IMR-90 (cell line): ENCODE data around the gene RHOU. TPM values are rescaled to one million over a fixed set of nuclear protein-coding genes. Genes with fewer than 3 reads are reported as not detected.

Experiments
- ATAC-seq: fragments of 200-7000 bp; cut with Tn5 transposase; 2 replicates; pipeline ENCODE4 v1.9.1; 2020; ENCODE audit warnings: low read depth, mild to moderate bottlenecking, moderate library complexity
- BruUV-seq: library from RNA; stranded (reverse); fragments of 400-500 nt; replicated peaks from 2 replicates; lab custom pipeline; 2021; lab: Mats Ljungman, UMichigan
- CTCF ChIA-PET: fragments of 300-600 bp; formaldehyde crosslinking; extraction: SDS; loops from one replicate; lab custom pipeline; 2021; ENCODE audit warnings: antibody characterized with exemption; lab: Yijun Ruan, JAX
- POLR2A ChIA-PET: fragments of 300-600 bp; sonication (Branson Sonifier 250); formaldehyde crosslinking; loops from one replicate; lab custom pipeline; 2022; ENCODE audit warnings: antibody characterized with exemption; ENCODE audit not compliant: unreplicated experiment; lab: Charles Lee
- DNase-seq: peaks from one replicate; pipeline ENCODE4 v3.0.0; 2013
- H2AFZ ChIP-seq: replicated peaks from 2 replicates; pipeline ENCODE3; 2013; ENCODE audit warnings: low read length, mild to moderate bottlenecking; ENCODE audit not compliant: poor library complexity
- H2AK5ac ChIP-seq: 2 replicates; pipeline ENCODE4 v1.6.1; 2013; ENCODE audit warnings: low read depth, low read length, inconsistent platforms
- H2AK9ac ChIP-seq: replicated peaks from 2 replicates; pipeline ENCODE3; 2013; ENCODE audit warnings: mild to moderate bottlenecking, low read depth, low read length, moderate library complexity; ENCODE audit not compliant: poor library complexity
- H2BK120ac ChIP-seq: 2 replicates; pipeline ENCODE4 v1.6.1; 2013; ENCODE audit warnings: low read depth, low read length, inconsistent platforms
- H2BK15ac ChIP-seq: 3 replicates; pipeline ENCODE4 v1.6.1; 2013; ENCODE audit warnings: low read depth, low read length, inconsistent platforms
- H2BK20ac ChIP-seq: 2 replicates; pipeline ENCODE4 v1.6.1; 2013; ENCODE audit warnings: low read depth, mild to moderate bottlenecking, inconsistent platforms, low read length, moderate library complexity
- H2BK5ac ChIP-seq: 2 replicates; pipeline ENCODE4 v1.6.1; 2013; ENCODE audit warnings: mild to moderate bottlenecking, low read depth, low read length, inconsistent platforms; ENCODE audit not compliant: poor library complexity, severe bottlenecking
- H3K14ac ChIP-seq: replicated peaks from 2 replicates; pipeline ENCODE4 v1.6.1; 2013; ENCODE audit warnings: low read depth, low read length, inconsistent platforms
- H3K18ac ChIP-seq: 2 replicates; pipeline ENCODE4 v1.6.1; 2013; ENCODE audit warnings: low read depth, low read length, control low read depth
- H3K23ac ChIP-seq: 2 replicates; pipeline ENCODE4 v1.6.1; 2013; ENCODE audit warnings: low read depth, low read length, inconsistent platforms
- H3K27ac ChIP-seq: 2 replicates; pipeline ENCODE4 v1.5.1; 2013; ENCODE audit warnings: mild to moderate bottlenecking, control low read depth, low read length; ENCODE audit not compliant: insufficient read depth
- H3K27me3 ChIP-seq: 2 replicates; pipeline ENCODE4 v1.6.1; 2013; ENCODE audit warnings: low read length; ENCODE audit not compliant: control insufficient read depth, insufficient read depth
- H3K36me3 ChIP-seq: 2 replicates; pipeline ENCODE4 v1.6.1; 2013; ENCODE audit warnings: low read length, mixed read lengths; ENCODE audit not compliant: control insufficient read depth, insufficient read depth
- H3K4ac ChIP-seq: 2 replicates; pipeline ENCODE4 v1.6.1; 2013; ENCODE audit warnings: low read depth, low read length, inconsistent platforms
- H3K4me1 ChIP-seq: 2 replicates; pipeline ENCODE4 v1.6.1; 2013; ENCODE audit warnings: low read length, mixed read lengths; ENCODE audit not compliant: control insufficient read depth, insufficient read depth
- H3K4me2 ChIP-seq: 2 replicates; pipeline ENCODE4 v1.6.1; 2013; ENCODE audit warnings: low read depth, mild to moderate bottlenecking, control low read depth, low read length, moderate library complexity
- H3K4me3 ChIP-seq: 2 replicates; pipeline ENCODE4 v1.5.1; 2013; ENCODE audit warnings: low read depth, mild to moderate bottlenecking, control low read depth, low read length, moderate library complexity; ENCODE audit not compliant: insufficient read depth
- H3K56ac ChIP-seq: 2 replicates; pipeline ENCODE4 v1.6.1; 2013; ENCODE audit warnings: low read length, inconsistent platforms; ENCODE audit not compliant: insufficient read depth; ENCODE audit errors: extremely low read depth
- H3K79me1 ChIP-seq, 2 experiments: 2 replicates each; pipeline ENCODE4 v1.6.1; 2013; ENCODE audit warnings: low read length in 2 of 2, inconsistent platforms in 1 of 2, low read depth in 1 of 2
- H3K9ac ChIP-seq: 2 replicates; pipeline ENCODE4 v1.6.1; 2013; ENCODE audit warnings: low read depth, low read length, control low read depth
- H3K9me1 ChIP-seq: 2 replicates; pipeline ENCODE4 v1.6.1; 2013; ENCODE audit warnings: low read length, inconsistent platforms; ENCODE audit not compliant: insufficient read depth
- H3K9me3 ChIP-seq: 2 replicates; pipeline ENCODE4 v1.6.1; 2013; ENCODE audit warnings: low read length; ENCODE audit not compliant: control insufficient read depth, insufficient read depth
- H4K20me1 ChIP-seq: 2 replicates; pipeline ENCODE4 v1.6.1; 2013; ENCODE audit warnings: low read length, inconsistent platforms; ENCODE audit not compliant: insufficient read depth
- H4K5ac ChIP-seq: 2 replicates; pipeline ENCODE4 v1.6.1; 2013; ENCODE audit warnings: mild to moderate bottlenecking, low read depth, low read length, control low read depth
- H4K8ac ChIP-seq, 2 experiments: 2 replicates each; pipeline ENCODE4 v1.6.1; 2013; ENCODE audit warnings: low read depth in 2 of 2, low read length in 2 of 2, control low read depth in 1 of 2, inconsistent platforms in 1 of 2
- H4K91ac ChIP-seq: 2 replicates; pipeline ENCODE4 v1.6.1; 2013; ENCODE audit warnings: low read depth, low read length, inconsistent platforms; ENCODE audit not compliant: insufficient read depth
- BHLHE40 ChIP-seq: fragments of 150-350 bp; IDR thresholded peaks from 2 replicates; pipeline ENCODE4 v1.6.1; 2016; ENCODE audit warnings: mild to moderate bottlenecking, low read depth, low read length
- CEBPB ChIP-seq: IDR thresholded peaks from 2 replicates; pipeline ENCODE4 v1.6.1; 2012; ENCODE audit warnings: low read depth, low read length, improper control_type of control experiment
- CHD1 ChIP-seq: IDR thresholded peaks from 2 replicates; pipeline ENCODE4 v1.6.1; 2012; ENCODE audit warnings: low read depth, low read length, improper control_type of control experiment
- CTCF ChIP-seq: conservative IDR thresholded peaks from 2 replicates; pipeline ENCODE4 v1.5.1; 2012; ENCODE audit warnings: mild to moderate bottlenecking, low read depth, low read length, improper control_type of control experiment
- ELK1 ChIP-seq: fragments of 150-350 bp; IDR thresholded peaks from 2 replicates; pipeline ENCODE4 v1.6.1; 2016; ENCODE audit warnings: low read depth, mild to moderate bottlenecking, low read length, moderate library complexity, borderline replicate concordance
- FOS ChIP-seq: fragments of 150-350 bp; IDR thresholded peaks from 2 replicates; pipeline ENCODE4 v1.6.1; 2016; ENCODE audit warnings: low read depth, low read length
- MAFK ChIP-seq: IDR thresholded peaks from 2 replicates; pipeline ENCODE4 v1.6.1; 2012; ENCODE audit warnings: low read depth, low read length, improper control_type of control experiment
- MAZ ChIP-seq: IDR thresholded peaks from 2 replicates; pipeline ENCODE4 v1.6.1; 2012; ENCODE audit warnings: low read depth, mild to moderate bottlenecking, low read length, improper control_type of control experiment, moderate library complexity, borderline replicate concordance
- MXI1 ChIP-seq: IDR thresholded peaks from 2 replicates; pipeline ENCODE4 v1.6.1; 2012; ENCODE audit warnings: low read depth, mild to moderate bottlenecking, low read length, moderate library complexity, borderline replicate concordance
- NFE2L2 ChIP-seq: fragments of 150-350 bp; IDR thresholded peaks from 2 replicates; pipeline ENCODE4 v1.6.1; 2016; ENCODE audit warnings: low read depth, mild to moderate bottlenecking, low read length
- POLR2A ChIP-seq: IDR thresholded peaks from 2 replicates; pipeline ENCODE4 v1.6.1; 2012; ENCODE audit warnings: mild to moderate bottlenecking, low read depth, low read length
- RAD21 ChIP-seq: IDR thresholded peaks from 2 replicates; pipeline ENCODE4 v1.6.1; 2012; ENCODE audit warnings: low read length, improper control_type of control experiment
- RCOR1 ChIP-seq: IDR thresholded peaks from 2 replicates; pipeline ENCODE4 v1.6.1; 2012; ENCODE audit warnings: mild to moderate bottlenecking, low read length, improper control_type of control experiment; ENCODE audit not compliant: insufficient replicate concordance
- RFX5 ChIP-seq: IDR thresholded peaks from 2 replicates; pipeline ENCODE4 v1.8.0; 2012; ENCODE audit warnings: low read depth, mild to moderate bottlenecking, low read length, moderate library complexity
- SMC3 ChIP-seq: fragments of 150-350 bp; IDR thresholded peaks from 2 replicates; pipeline ENCODE4 v1.6.1; 2016; ENCODE audit warnings: low read depth, mild to moderate bottlenecking, antibody characterized with exemption, low read length, moderate library complexity
- USF2 ChIP-seq: fragments of 150-350 bp; IDR thresholded peaks from 2 replicates; pipeline ENCODE4 v1.6.1; 2017; ENCODE audit warnings: mild to moderate bottlenecking, antibody characterized with exemption, low read length, low read depth
- WGBS, 2 experiments: methylation state at CpG; one replicate each; pipeline versions ENCODE4 v1.1.5 to v1.1.7; 2013; ENCODE audit warnings: missing lambda C conversion rate in 2 of 2; ENCODE audit not compliant: insufficient read length in 1 of 2; ENCODE audit errors: extremely low coverage in 2 of 2; 5-methylcytosine and 5-hydroxymethylcytosine counted together
- dilution Hi-C: fragments of 300-500 bp; cut with HindIII; formaldehyde crosslinking; loops from one replicate; pipeline ENCODE4 v1.14.3; 2018; ENCODE audit warnings: low sequenced_read_pairs; ENCODE audit not compliant: unreplicated experiment
- in situ Hi-C: fragments of 300-500 bp; cut with MboI; formaldehyde crosslinking; loops from 3 replicates; pipeline ENCODE4 v1.14.3; 2019; ENCODE audit warnings: low sequenced_read_pairs, inconsistent platforms, mixed read lengths
- intact Hi-C: fragments of 100-400 bp; cut with micrococcal nuclease; formaldehyde crosslinking; loops from 2 replicates; pipeline ENCODE4 v1.10.0; 2022
- polyA plus RNA-seq, 3 experiments: library from polyadenylated mRNA; depleted of rRNA; stranded (reverse); fragments of >200 nt; gene quantifications; 2 replicates each; pipeline ENCODE4 v1.2.3, GENCODE V29; 2012; ENCODE audit warnings: low replicate concordance in 1 of 3
- total RNA-seq: library from RNA; depleted of rRNA; stranded (reverse); fragments of >200 nt; gene quantifications from 2 replicates; pipeline ENCODE4 v1.2.3, GENCODE V29; 2012

The RHOU gene
- total and polyA plus RNA-seq, 2 of the 4 experiments (the other 2 are of a cell fraction), result 0.44 to 0.72 TPM

GRCh38 chr1:228732426-228732825 lies 2.9 kb upstream of the RHOU start:
- Histone ChIP-seq H2BK5ac (no peak overlapping the region), H3K9me3 (no peaks in the 10 kb centered on the region), H4K8ac (no peak overlapping the region), H3K36me3 (no peaks in the 10 kb centered on the region), H2BK20ac (no peak overlapping the region), H3K9ac (no peak overlapping the region), H3K4me2 (no peak overlapping the region), H3K27ac (no peak overlapping the region), H2BK15ac (no peak overlapping the region), H3K4me1 (no peaks in the 10 kb centered on the region), H2BK120ac (no peak overlapping the region), H3K27me3 (peaks cover 28% of the 10 kb centered on the region), H3K18ac (no peak overlapping the region), H3K56ac (no peak overlapping the region), H3K23ac (no peak overlapping the region), H4K91ac (no peak overlapping the region), H4K5ac (no peak overlapping the region), H3K79me1 (no peaks in the 10 kb centered on the region), H3K14ac (no peak overlapping the region), H4K20me1 (no peaks in the 10 kb centered on the region), H2AK9ac (no peak overlapping the region), H2AFZ (no peak overlapping the region), H2AK5ac (no peak overlapping the region), H3K9me1 (no peaks in the 10 kb centered on the region), H3K4ac (no peak overlapping the region), H3K4me3 (no peak overlapping the region)
- CTCF ChIA-PET, result interaction anchor here (0.6 kb wide), 1 partner anchor 294 kb away, joined by 4 read pairs; no protein-coding TSS in a partner anchor
- dilution Hi-C loops, result no loop called here
- POLR2A ChIA-PET, result no interaction called here
- DNase-seq, result no peak
- no peak for TF ChIP-seq BHLHE40
- TF ChIP-seq USF2, result no peak
- no peak for TF ChIP-seq NFE2L2
- no peak for TF ChIP-seq ELK1
- TF ChIP-seq CEBPB, result no peak
- TF ChIP-seq RFX5, result no peak
- no peak for TF ChIP-seq FOS
- TF ChIP-seq MXI1, result no peak
- no peak for TF ChIP-seq CHD1
- no peak for TF ChIP-seq RAD21
- no peak for TF ChIP-seq RCOR1
- no peak for TF ChIP-seq POLR2A
- no peak for TF ChIP-seq CTCF
- no peak for TF ChIP-seq MAFK
- TF ChIP-seq SMC3, result no peak
- no peak for TF ChIP-seq MAZ
- no peak for ATAC-seq
- intact Hi-C loops, result loop anchor here (10.0 kb wide), 1 partner anchor 522 kb away; no protein-coding TSS in a partner anchor
- in situ Hi-C loops, result loop anchor here (10.0 kb wide), 1 partner anchor 502 kb away; no protein-coding TSS in a partner anchor
- 42% methylated on average over 3 of the region's 8 CpGs; no CpG with 5 or more reads in 1 of the 2 experiments for WGBS, 2 experiments
- no TSS peak for BruUV-seq
